Measurements from ENCODE around the gene IQSEC2. TPM values are rescaled to one million over a fixed set of nuclear protein-coding genes. Genes with fewer than 3 reads are reported as not detected.

IQSEC2 gene
- total RNA-seq, 6 experiments from 2014 or later: 1.9 to 2.8 (median 2.2) TPM

GRCh38 chrX:53242310-53242709 lies 39.1 kb downstream of the IQSEC2 start:
- TF ChIP-seq, protein P1, sequence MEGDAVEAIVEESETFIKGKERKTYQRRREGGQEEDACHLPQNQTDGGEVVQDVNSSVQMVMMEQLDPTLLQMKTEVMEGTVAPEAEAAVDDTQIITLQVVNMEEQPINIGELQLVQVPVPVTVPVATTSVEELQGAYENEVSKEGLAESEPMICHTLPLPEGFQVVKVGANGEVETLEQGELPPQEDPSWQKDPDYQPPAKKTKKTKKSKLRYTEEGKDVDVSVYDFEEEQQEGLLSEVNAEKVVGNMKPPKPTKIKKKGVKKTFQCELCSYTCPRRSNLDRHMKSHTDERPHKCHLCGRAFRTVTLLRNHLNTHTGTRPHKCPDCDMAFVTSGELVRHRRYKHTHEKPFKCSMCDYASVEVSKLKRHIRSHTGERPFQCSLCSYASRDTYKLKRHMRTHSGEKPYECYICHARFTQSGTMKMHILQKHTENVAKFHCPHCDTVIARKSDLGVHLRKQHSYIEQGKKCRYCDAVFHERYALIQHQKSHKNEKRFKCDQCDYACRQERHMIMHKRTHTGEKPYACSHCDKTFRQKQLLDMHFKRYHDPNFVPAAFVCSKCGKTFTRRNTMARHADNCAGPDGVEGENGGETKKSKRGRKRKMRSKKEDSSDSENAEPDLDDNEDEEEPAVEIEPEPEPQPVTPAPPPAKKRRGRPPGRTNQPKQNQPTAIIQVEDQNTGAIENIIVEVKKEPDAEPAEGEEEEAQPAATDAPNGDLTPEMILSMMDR (IDR thresholded peaks at IDR 0.05): no peak
- no peak for TF ChIP-seq POLR2A (IDR thresholded peaks at IDR 0.05)
- no peaks in the 10 kb centered on the region for H3K36me3 ChIP-seq

DNA sequence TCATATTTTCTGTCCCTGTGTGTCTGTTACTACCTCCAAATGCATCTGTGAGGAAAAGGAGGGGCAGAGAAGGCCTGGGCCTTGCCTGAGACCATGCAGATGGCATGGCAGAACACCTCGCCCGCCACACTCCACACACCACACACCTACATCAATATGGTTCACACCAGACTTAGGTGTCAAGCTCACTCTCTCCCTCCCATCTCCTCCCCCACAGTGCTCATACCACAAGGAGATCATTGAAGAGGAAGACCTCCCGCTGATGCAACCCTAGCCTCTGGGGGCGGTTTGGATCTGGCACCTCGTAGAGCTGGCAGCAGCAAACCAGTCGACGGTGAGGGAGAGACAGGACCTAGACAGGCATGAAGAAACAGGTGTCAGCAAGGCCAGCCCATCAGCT lies 39.8 kb downstream of the IQSEC2 start:
- no peaks in the 10 kb centered on the region for H3K36me3 ChIP-seq
- no peaks in the 10 kb centered on the region for H3K9me3 ChIP-seq
- H3K4me3 ChIP-seq: no peak overlapping the region
- 80% methylated on average over 7 of the region's 7 CpGs for WGBS (ENCODE audit: insufficient coverage, low coverage, low lambda C conversion rate, missing lambda C conversion rate)
- no peak for ATAC-seq
- H3K4me1 ChIP-seq: no peaks in the 10 kb centered on the region
- DNase-seq: no peak
- intact Hi-C loops (cut with DNase I): no loop called here
- no peaks in the 10 kb centered on the region for H3K27me3 ChIP-seq
- no peak for TF ChIP-seq POLR2A (IDR thresholded peaks at IDR 0.05)
- TF ChIP-seq, protein P1 (IDR thresholded peaks at IDR 0.05): no peak
- no peak overlapping the region for H3K27ac ChIP-seq

More at GRCh38 chrX:53242310-53242709, 39.1 kb downstream of the IQSEC2 start:
- no peak overlapping the region for H3K27ac ChIP-seq
- DNase-seq (no peak), ATAC-seq (no peak)
- no peaks in the 10 kb centered on the region for H3K9me3 ChIP-seq
- intact Hi-C loops (cut with DNase I): no loop called here
- WGBS (ENCODE audit: insufficient coverage, low coverage, low lambda C conversion rate, missing lambda C conversion rate): 56% methylated on average over 2 of the region's 4 CpGs
- no peak overlapping the region for H3K4me3 ChIP-seq
- no peaks in the 10 kb centered on the region for H3K27me3 ChIP-seq
- H3K4me1 ChIP-seq: no peaks in the 10 kb centered on the region

GRCh38 chrX:53239474-53239873 lies 41.9 kb downstream of the IQSEC2 start:
- H3K4me3 ChIP-seq: no peak overlapping the region
- 54% methylated on average over 3 of the region's 6 CpGs for WGBS (ENCODE audit: insufficient coverage, low coverage, low lambda C conversion rate, missing lambda C conversion rate)
- H3K27ac ChIP-seq: no peak overlapping the region
- TF ChIP-seq POLR2A (IDR thresholded peaks at IDR 0.05): no peak
- TF ChIP-seq, protein P1 (IDR thresholded peaks at IDR 0.05): no peak
- ATAC-seq (no peak), DNase-seq (no peak)
- no peaks in the 10 kb centered on the region for H3K4me1 ChIP-seq
- intact Hi-C loops (cut with DNase I): no loop called here
- H3K36me3 ChIP-seq: no peaks in the 10 kb centered on the region
- H3K9me3 ChIP-seq: no peaks in the 10 kb centered on the region
- no peaks in the 10 kb centered on the region for H3K27me3 ChIP-seq

GRCh38 chrX:53237056-53237455 lies 44.3 kb downstream of the IQSEC2 start:
- Histone ChIP-seq H3K36me3 (no peaks in the 10 kb centered on the region), H3K9me3 (no peaks in the 10 kb centered on the region), H3K4me3 (no peak overlapping the region), H3K27ac (no peak overlapping the region), H3K4me1 (no peaks in the 10 kb centered on the region), H3K27me3 (no peaks in the 10 kb centered on the region)
- 66% methylated on average over 6 of the region's 10 CpGs for WGBS (ENCODE audit: insufficient coverage, low coverage, low lambda C conversion rate, missing lambda C conversion rate)
- TF ChIP-seq, protein P1 (IDR thresholded peaks at IDR 0.05): no peak
- no peak for TF ChIP-seq POLR2A (IDR thresholded peaks at IDR 0.05)
- no peak for DNase-seq
- intact Hi-C loops (cut with DNase I): no loop called here
- no peak for ATAC-seq
